Ammon's horn (tissue), 1 donor: Measurements from ENCODE around the gene METTL25.

Experiments used
- DNase-seq: peaks from one replicate; pipeline ENCODE4 v3.0.0-alpha.2; 2016; ENCODE audit warnings: low spot score

METTL25 gene

DNA sequence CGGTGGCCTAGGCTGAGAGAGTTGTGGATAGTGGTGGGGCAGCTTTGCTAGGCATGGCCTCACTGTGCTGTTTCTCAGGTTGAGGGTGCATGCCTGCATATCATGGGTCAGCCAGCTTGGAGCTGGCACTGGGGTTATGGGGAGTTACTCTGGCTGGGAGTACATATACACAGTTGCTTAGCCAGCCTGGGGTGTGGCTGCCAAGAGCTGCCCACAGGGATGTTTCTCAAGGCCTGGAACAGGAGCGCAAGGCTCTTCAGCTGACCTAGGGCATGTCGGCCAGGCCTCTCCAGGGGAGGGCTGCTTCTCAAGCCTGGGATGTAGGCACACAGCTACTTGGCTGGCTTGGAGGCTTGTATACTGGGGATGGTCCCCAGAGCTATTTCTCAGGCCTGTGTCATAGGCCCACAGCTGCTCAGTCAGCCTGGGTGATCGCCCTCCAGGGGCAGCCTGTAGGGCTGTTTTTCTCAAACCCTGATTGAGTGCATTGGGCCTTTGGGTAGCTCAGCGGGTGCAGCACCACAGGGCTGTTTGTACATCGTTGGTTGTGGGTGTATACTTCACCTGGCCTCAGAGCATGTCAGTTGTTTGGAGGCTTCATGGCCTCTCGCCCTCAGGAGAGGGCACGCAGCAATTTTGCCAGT lies 114.9 kb downstream of the METTL25 start:
- no peak for DNase-seq

DNA sequence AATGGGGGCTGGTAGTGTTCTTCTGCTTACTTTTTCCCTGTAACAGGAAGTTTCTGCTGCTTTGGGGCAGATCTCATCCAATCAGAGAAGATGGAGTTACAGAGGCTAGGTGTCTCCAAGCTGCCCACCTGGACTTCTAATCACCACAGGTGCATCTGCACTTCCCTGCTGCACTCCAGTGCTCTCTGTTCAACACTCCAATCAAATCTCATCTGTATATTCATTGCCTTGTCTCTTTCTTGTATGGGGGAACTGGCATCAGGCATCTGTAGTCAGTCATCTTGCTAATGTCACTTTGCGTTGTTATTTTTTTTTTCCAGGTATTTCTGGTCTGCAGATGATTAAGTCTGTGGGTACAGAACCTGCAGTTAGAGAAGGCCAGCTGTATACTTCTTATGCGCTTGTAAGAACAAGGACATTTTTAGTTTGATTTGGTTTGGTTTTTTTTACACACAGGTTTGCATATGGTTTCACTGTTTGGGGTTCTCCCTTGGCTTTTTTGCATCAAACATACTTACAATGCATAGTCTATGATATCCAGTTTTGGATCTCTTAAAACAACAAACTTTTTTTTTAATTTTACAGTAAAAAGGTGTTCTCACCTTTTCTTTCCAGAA lies 116.0 kb downstream of the METTL25 start:
- no peak for DNase-seq

DNA sequence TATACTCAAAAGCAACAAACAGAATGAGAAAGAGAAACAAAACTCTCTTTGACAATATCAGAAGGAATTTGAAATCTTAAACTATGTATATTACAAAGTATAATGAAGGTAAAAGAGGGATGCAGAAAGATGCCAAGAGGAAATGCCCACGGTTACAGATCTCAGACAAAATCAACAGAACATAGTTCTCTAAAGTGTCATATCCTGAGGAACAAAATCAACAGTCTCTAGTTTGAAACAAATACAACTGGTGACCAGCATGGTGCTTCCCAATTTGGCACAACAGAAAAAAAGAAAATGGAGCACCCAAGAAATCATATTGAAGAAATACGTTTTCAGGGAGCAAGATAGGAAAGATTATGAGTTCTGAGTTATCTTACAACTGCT lies 116.5 kb downstream of the METTL25 start:
- DNase-seq: no peak

DNA sequence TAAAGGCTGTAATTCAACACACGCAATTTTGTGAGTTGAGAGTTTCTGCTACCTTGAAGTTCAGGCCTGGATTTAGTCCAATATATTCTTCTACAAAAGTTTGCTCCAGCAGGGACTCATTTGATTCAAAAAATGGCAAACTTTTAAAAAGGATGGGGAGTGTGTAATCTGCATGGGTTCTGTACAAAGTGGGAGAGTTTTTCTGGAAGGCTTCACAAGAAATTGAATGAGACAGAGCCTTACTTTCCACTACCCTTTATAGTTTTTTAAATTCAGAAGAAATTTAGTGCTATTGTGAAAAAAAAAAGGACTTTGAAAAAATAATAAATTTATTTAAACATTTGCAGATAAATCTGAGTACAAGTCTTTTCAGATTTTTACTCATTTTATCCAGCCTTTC lies 116.9 kb downstream of the METTL25 start:
- no peak for DNase-seq

DNA sequence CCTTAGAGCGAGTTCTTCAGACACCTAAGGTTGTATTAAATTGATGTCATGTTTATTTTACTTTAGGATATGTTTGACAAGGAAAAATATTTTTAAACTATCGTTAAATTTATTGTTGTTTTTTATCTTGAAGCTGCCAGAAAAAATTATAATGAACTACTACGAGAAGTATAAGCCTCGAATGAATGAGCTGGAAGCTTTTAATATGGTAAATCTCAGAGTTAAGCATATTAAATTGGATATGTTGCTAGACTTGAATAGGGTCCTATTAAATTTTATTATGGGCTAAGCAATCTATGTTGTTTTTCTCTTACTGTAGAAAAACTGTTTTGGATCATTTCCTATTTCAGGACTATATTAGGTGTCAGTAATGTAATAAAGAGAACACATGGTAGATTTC lies 118.2 kb downstream of the METTL25 start:
- no peak for DNase-seq

DNA sequence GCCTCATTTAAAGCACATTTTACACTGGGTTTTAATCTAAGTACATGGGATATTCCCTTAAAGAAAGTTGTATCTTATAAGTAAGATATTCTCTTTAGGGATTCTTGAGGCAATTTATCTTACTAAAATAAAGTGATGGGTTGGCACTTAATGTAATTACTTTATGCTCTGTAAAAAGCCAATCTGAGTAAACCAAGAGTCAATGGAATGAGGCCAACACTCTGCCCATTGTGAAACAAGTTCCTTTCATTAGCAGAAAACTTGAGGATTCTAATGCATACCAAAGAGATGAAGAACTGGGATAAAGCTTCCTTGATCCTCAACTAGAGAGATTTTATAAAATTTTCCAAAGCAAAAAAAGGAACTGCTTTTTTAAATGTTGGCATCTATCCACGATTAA lies 121.2 kb downstream of the METTL25 start:
- no peak for DNase-seq

DNA sequence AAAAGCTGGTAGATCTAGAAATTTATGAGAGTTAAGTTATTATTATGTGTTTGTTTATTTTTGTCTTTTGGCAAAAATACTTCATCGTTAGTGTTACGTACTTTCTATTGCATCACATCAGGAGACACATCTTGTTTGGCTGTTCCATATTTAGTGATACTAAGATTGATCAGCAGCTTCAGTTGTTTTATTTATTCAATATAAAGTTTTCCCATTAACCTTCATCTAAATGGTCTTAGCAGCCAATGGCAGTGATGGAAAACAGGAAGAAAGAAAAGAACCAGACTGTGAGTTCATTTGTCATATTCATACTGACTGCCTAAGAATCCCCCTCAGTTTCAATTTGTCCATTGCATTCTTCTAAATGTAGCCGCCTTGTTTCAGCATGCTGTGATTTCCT lies 122.3 kb downstream of the METTL25 start:
- no peak for DNase-seq

DNA sequence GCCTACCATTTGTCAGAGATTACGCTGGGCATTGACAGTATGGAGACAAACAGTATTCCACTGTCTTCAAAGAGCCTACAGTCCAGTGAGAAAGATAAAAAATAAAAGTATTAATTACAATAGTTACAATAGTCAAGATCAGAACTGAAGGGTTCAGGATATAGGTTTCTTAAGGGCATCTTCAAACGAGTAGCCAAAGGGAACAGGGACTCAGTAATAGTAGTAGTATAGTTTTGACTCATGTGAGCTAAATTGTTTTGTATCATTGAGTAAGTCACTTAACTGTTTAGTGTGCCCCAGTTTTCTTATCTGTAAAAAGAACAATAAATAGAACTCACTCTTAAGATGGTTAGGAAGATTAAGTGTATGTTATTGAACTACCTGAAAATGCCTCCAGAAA lies 123.6 kb downstream of the METTL25 start:
- no peak for DNase-seq

DNA sequence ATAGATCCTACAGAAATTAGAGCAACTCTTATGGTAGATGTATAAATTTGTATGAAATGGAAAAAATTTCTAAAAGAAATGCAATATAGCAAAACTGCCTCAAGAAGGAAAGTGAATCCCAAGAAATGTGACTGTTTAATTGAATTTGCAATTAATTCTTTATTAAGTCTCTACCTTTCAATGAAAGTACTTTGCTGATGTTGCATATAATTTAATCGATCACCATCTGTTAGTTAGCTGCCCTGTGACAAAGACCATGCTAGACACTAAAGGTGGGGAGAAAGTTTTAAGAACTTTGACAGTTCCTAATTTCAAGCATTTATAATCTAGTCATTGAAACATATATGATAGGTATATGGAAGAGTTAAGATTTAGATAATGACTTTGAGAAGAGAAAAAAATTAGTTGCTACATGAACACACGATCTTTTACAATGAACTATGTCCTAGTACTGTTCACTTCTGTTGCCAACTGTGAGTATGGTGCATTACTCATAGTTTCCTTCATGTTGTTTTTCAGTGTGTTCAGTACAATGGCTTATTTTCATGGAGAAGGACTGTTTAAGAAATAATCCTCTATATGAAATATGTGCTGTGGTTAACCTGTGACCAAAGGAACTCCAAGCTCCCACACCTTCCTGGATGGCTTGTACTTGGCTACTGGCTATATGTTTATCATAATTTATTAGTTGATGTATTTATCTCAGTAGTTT lies 128.4 kb downstream of the METTL25 start:
- DNase-seq: no peak

DNA sequence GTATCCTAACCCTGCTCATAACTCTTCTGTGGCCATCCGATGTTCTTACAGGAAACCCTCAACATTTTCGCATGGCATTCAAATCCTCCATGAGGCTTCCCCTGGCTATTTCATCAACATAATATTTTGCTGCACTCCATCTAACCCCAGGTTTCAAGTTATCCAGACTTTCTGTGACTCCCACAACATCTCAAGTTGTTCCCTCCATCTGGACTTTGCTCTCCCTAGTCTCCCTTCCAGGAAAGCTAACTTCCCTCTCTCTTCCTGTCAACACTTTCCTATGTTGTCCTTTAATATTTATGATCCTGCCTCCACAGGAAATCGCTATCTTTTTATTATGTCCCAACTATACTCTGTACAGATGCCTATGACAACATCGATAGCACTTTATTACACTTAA lies 146.1 kb downstream of the METTL25 start:
- DNase-seq: no peak

DNA sequence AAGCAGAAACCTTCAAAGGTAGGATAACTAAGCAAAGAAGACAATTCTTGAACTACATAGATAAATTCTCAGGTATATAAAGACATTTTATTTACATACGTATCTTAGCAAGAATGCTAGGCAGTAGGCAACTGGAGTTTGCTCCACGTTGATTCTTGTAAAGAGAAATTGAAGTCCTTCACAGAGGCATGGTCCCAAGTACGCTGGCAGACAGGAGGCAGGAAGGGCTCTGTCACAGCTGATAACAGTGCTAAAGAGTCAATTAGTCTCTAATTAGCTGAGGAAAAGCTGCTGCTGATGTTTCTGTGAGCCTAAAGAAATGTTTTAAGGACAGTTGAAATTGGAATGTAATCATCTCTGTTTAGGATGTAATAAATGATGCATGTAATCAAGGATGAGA lies 146.8 kb downstream of the METTL25 start:
- DNase-seq: no peak

DNA sequence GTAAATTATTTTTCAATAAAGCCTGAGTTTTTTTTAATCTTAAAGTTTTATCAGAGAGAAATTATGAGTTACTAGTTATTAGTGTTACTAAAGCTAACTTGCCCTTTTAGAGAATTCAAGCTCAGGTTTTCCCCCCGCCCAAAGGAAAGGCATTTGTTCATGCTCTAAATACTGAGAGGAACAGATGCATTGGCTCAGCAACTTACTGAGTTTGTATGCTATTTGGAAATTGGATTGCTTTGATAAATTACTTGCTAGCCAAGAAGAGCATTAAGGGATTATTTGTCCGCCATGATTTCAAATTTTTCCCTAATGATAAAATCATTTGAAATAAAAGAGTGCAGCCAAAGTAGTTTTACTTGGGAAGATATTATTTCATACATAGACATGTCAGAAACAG lies 149.4 kb downstream of the METTL25 start:
- no peak for DNase-seq

DNA sequence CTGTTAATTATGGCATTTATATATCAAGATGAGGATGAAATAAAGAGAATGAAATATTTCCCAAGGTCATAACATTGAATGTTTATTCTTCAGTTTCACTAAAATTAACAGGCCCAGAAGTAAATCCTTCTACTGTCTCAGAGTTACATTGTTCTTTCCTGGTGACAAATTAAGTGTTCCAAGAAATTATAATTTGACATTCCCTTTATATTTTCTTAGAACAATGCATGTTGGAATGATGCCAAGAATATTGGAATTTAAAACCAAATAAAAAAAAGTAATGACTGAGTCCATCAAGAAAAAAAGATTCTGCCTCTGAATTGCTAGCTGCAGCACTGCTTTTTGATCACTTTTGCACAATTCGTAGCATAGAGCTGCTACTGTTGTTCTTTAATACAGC lies 152.1 kb downstream of the METTL25 start:
- no peak for DNase-seq

DNA sequence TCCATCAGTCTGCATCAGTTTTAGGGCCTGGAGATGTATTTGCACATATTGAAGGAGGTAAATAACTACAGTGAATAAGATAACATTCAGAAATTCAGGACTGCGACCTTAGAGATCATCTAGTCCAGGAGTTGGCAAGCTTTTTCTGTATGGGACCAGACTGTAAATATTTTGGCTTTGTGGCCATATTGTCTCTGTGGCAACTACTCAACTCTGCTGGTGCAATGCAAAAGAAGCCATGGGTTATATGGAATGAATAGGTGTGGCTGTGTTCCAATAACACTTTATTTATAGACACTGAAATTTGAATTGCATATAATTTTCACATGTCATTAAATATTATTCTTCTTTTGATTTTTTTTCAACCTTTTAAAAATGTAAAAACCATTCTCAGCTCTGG lies 156.6 kb downstream of the METTL25 start:
- no peak for DNase-seq

DNA sequence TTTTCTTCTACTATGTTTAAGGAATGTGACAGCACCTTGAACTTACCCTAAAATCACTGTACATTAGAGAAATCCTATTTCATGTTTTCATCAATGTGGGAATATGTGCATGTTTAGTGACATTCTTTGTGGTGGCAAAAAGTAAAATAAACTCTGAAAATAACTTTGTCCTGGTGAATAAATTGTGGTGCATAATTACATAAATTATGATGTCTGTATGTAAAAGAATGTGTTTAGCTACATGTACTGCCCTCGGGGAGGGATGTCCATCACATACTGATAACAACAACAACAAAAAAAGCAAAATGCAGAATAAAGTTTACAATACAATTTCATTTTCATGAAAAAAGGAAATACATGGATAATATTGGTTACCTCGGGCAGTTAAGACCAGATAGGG lies 157.3 kb downstream of the METTL25 start:
- DNase-seq: no peak

DNA sequence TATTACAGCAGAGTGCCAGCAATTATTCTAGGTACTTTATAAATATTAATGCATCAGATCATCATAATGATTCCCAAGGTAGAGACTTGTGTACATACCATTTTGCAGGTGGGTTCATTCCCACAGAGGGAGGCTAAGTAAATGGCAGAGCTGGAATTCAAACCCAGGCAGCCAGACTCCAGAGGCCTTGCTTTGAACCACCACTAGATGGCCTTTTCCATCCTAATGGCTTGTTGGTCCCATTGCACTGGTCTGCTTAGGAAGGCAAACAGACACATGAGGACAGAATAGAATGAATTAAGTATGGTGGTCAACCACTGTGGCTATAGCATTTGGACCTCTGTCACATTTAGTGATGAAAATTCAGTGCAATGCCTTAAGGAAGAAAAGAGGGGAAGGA lies 158.7 kb downstream of the METTL25 start:
- DNase-seq: no peak

DNA sequence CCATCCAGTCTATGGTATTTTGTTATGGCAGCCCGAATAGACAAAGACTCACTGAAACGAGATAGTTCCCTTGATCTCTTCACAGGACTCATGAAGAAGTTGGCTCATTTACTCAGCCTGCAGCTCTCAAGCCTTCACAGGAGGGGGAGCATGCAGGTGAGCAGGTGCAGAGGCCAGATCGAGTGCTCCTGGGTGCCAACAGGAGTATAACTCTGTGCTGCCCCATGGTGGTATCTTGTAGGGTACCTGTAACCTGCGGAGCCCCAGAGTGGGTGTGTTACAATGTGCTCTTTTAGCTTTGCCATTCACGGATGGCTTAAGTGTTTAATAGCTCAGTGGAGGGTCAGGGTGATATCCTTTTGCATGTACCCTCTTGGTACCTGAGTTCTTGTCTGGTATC lies 159.5 kb downstream of the METTL25 start:
- DNase-seq: no peak

DNA sequence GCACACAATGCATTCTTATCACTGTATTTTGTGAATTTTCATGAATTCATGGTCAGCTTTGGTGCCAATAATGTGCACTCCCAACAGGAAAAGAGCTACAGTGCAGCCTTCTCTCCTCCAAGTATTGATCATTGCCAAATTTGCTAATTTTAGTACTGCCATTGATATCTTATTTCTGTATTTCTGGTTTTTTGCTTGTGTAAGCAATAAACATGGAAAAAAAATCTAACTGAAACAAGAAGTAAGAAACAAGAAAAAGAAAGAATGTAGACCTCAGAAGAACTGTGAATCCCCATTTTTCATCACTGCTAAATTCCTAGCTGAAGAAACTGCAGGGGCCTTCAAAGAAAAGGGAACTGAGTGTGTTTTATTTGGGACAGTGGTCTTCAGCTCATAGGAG lies 161.2 kb downstream of the METTL25 start:
- DNase-seq: no peak

DNA sequence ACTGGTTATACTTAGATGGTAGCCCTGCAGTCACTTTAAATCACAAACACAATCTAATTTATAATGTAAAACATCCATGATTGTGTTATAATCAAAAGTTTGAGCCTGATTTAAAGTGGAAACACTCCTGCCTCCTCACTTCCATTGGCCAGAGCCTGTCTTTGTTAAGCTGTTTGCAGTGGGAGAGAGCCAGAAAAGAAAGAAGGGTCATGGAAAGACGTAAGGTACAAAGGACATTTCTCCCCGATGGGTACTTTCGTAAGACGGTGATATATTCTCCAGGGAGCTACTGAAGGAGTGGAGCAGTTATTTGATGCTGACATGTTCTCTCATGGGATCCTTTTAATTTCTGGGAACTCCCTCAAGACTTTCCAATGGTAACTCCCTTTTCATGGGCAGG lies 164.0 kb downstream of the METTL25 start:
- DNase-seq: no peak

DNA sequence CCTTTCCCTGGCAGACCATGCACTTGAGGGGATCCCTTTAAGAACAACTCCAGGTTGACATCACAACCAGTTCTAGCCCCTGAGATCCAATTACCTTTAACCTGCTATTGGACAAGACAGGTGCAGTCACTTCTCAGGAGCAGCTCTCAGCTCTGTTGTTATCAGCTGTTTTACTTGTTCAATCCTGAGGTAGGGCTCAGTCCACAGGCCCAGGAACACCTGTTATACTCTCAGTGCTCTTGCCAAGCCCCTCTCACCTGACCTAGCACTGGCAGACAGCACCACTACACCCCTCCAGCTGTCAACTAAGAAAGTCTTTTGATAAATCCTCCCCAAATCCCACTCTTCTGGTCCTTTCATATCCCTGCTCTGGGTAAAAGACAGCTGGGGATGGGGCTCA lies 164.4 kb downstream of the METTL25 start:
- no peak for DNase-seq

DNA sequence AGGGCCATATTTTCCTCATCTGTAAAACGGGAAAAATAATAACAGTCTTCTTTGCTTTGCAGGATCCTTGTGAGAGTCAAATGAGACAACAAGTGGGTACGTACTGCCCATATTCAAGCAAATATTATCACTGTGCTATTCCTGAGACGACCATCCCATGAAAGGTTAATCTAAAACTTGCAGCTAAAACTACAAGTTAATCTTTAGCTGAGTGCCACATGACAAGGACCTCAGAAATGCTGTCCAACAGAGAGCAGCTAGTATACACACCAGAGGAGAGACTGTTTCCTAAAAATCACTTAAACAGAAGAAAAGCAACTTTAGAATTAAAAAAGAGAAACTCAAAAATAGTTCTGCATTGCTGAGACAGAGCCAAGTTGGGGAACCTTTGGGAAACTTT lies 165.7 kb downstream of the METTL25 start:
- DNase-seq: no peak

DNA sequence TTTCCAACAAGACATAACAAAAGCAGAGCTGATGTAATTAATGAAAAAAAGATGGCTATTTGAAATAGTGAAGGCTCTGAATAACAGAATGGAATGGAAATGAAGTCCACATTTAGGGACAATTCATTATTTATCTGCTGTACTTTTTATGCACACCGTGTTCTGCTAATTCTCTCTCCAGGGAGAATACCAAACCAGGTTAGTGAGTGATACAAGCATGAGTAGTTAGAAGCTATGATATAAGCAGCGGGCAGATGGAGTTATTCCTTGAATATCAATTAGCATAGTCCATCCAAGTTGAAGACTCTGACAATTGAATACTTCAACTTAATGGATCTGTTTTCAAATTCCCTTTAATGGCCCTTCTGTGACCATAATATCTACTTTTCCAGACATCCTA lies 166.3 kb downstream of the METTL25 start:
- DNase-seq: no peak

DNA sequence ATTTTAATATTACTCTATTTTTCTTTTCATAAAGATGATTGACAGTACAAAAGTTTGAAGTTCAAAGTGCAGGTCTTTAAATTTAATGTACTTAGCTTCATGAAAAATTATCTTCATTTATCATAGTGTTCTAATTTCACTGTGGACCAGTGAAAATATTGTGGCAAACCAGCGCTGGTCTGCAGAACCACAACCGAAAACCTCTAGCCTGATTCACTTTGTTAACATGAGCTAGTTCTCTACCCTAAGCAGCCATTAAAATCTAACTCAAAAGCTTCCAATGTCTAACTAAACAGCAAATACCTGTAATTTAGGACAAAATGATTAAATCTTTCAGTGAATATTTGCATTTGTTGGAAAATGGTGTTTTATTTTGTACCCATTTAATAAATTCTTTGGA lies 167.3 kb downstream of the METTL25 start:
- DNase-seq: no peak
